HepG2 (cell line): ENCODE data around the gene GRAMD4. TPM values are rescaled to one million over a fixed set of nuclear protein-coding genes. Genes with fewer than 3 reads are reported as not detected.

Source experiments
- AGO1 ChIP-seq: fragments of 200-400 bp; formaldehyde crosslinking; IDR thresholded peaks from 2 replicates; pipeline ENCODE4 v1.6.1; 2017; ENCODE audit warnings: mild to moderate bottlenecking, low read depth, low read length, moderate library complexity; ENCODE audit not compliant: poor library complexity, severe bottlenecking
- ARNT ChIP-seq: fragments of 450-650 bp; IDR thresholded peaks from 2 replicates; pipeline ENCODE4 v1.6.1; 2017
- ATF6 ChIP-seq: sonication (generic); formaldehyde crosslinking; conservative IDR thresholded peaks from 2 replicates; pipeline ENCODE4 v1.4.0; 2020; ENCODE audit warnings: missing genetic modification reagents
- BCL3 ChIP-seq: sonication (generic); formaldehyde crosslinking; IDR thresholded peaks from 2 replicates; pipeline ENCODE4 v1.5.1; 2020; ENCODE audit warnings: mild to moderate bottlenecking, missing genetic modification reagents, moderate library complexity
- FOXK2 ChIP-seq: fragments of 450-650 bp; IDR thresholded peaks from 2 replicates; pipeline ENCODE4 v1.6.1; 2016
- HDAC1 ChIP-seq: sonication (generic); formaldehyde crosslinking; IDR thresholded peaks from 2 replicates; pipeline ENCODE4 v1.5.1; 2020; ENCODE audit warnings: mild to moderate bottlenecking, missing genetic modification reagents
- HNRNPH1 ChIP-seq: fragments of 200-400 bp; formaldehyde crosslinking; optimal IDR thresholded peaks from 2 replicates; pipeline ENCODE3; 2017; ENCODE audit warnings: mild to moderate bottlenecking, low read depth, low read length
- KDM5B ChIP-seq: sonication (generic); formaldehyde crosslinking; IDR thresholded peaks from 2 replicates; pipeline ENCODE4 v1.4.0; 2020; ENCODE audit warnings: missing genetic modification reagents, mild to moderate bottlenecking, borderline replicate concordance
- NFYB ChIP-seq: sonication (generic); formaldehyde crosslinking; IDR thresholded peaks from 2 replicates; pipeline ENCODE4 v1.4.0; 2020; ENCODE audit warnings: missing genetic modification reagents
- NR2F2 ChIP-seq: IDR thresholded peaks from 2 replicates; pipeline ENCODE4 v1.6.1; 2012; ENCODE audit warnings: low read depth, inconsistent platforms, borderline replicate concordance
- NR2F6 ChIP-seq, 2 experiments: IDR thresholded peaks; 2 replicates each; pipeline ENCODE4 v1.6.1; 2016; ENCODE audit warnings: antibody characterized with exemption in 1 of 2, mild to moderate bottlenecking in 1 of 2
- PCBP2 ChIP-seq: fragments of 200-400 bp; formaldehyde crosslinking; optimal IDR thresholded peaks from 2 replicates; pipeline ENCODE3; 2018; ENCODE audit warnings: low read length, low read depth; ENCODE audit not compliant: poor library complexity, severe bottlenecking
- RFXAP ChIP-seq: sonication (generic); formaldehyde crosslinking; IDR thresholded peaks from 2 replicates; pipeline ENCODE4 v1.4.0; 2020; ENCODE audit warnings: missing genetic modification reagents, borderline replicate concordance
- SALL1 ChIP-seq: sonication (generic); formaldehyde crosslinking; IDR thresholded peaks from 2 replicates; pipeline ENCODE4 v1.8.0; 2022; ENCODE audit warnings: mild to moderate bottlenecking, missing genetic modification reagents
- SP5 ChIP-seq: IDR thresholded peaks from 2 replicates; pipeline ENCODE4 v1.6.1; 2016; ENCODE audit warnings: low read depth, borderline replicate concordance
- ZBTB34 ChIP-seq: sonication (generic); formaldehyde crosslinking; IDR thresholded peaks from 2 replicates; pipeline ENCODE4 v1.8.0; 2022; ENCODE audit warnings: mild to moderate bottlenecking, missing genetic modification reagents
- ZBTB39 ChIP-seq: sonication (generic); formaldehyde crosslinking; IDR thresholded peaks from 2 replicates; pipeline ENCODE4 v1.5.0; 2020; ENCODE audit warnings: missing genetic modification reagents
- ZFY ChIP-seq: sonication (generic); formaldehyde crosslinking; IDR thresholded peaks from 2 replicates; pipeline ENCODE4 v1.4.0; 2020; ENCODE audit warnings: missing genetic modification reagents
- ZNF160 ChIP-seq: sonication (generic); formaldehyde crosslinking; IDR thresholded peaks from 2 replicates; pipeline ENCODE4 v1.8.0; 2022; ENCODE audit warnings: mild to moderate bottlenecking, inconsistent platforms, missing genetic modification reagents
- ZNF317 ChIP-seq: sonication (generic); formaldehyde crosslinking; IDR thresholded peaks from 2 replicates; pipeline ENCODE4 v1.5.0; 2020; ENCODE audit warnings: mild to moderate bottlenecking, missing genetic modification reagents
- polyA plus RNA-seq, 8 experiments: library from polyadenylated mRNA; depleted of rRNA in 3 of 8; stranded (reverse) in 7 of 8; unstranded in 1 of 8; fragments of >200 nt; fragmentation: Illumina TruSeq in 4 of 8; extraction: Trizol in 4 of 8; gene quantifications; 2 replicates each; pipeline versions ENCODE4 v1.2.1 to v1.2.3, GENCODE V29; 2011 to 2016; ENCODE audit warnings: low read depth in 4 of 8, missing spikeins in 1 of 8, mixed read lengths in 1 of 8; ENCODE audit not compliant: insufficient read depth in 1 of 8
- total RNA-seq, 5 experiments: library from RNA; depleted of rRNA; stranded (reverse); fragments of >200 nt; fragmentation: Illumina TruSeq; extraction: Trizol; gene quantifications; 2 replicates each; pipeline ENCODE4 v1.2.3, GENCODE V29; 2016; ENCODE audit warnings: low read depth in 1 of 5
- TF ChIP-seq, protein P1 (sequence below): sonication (generic); formaldehyde crosslinking; IDR thresholded peaks from 2 replicates; pipeline ENCODE4 v1.4.0; 2020; ENCODE audit warnings: missing genetic modification reagents

Gene GRAMD4
- total and polyA plus RNA-seq, 2 of the 13 experiments (the other 11 are each of a cell fraction or from before 2014, with no cell fraction given): 15.2 to 15.7 TPM

- TF ChIP-seq AGO1: no peak
- no peak for TF ChIP-seq ATF6
- no peak for TF ChIP-seq FOXK2
- TF ChIP-seq, protein P1, sequence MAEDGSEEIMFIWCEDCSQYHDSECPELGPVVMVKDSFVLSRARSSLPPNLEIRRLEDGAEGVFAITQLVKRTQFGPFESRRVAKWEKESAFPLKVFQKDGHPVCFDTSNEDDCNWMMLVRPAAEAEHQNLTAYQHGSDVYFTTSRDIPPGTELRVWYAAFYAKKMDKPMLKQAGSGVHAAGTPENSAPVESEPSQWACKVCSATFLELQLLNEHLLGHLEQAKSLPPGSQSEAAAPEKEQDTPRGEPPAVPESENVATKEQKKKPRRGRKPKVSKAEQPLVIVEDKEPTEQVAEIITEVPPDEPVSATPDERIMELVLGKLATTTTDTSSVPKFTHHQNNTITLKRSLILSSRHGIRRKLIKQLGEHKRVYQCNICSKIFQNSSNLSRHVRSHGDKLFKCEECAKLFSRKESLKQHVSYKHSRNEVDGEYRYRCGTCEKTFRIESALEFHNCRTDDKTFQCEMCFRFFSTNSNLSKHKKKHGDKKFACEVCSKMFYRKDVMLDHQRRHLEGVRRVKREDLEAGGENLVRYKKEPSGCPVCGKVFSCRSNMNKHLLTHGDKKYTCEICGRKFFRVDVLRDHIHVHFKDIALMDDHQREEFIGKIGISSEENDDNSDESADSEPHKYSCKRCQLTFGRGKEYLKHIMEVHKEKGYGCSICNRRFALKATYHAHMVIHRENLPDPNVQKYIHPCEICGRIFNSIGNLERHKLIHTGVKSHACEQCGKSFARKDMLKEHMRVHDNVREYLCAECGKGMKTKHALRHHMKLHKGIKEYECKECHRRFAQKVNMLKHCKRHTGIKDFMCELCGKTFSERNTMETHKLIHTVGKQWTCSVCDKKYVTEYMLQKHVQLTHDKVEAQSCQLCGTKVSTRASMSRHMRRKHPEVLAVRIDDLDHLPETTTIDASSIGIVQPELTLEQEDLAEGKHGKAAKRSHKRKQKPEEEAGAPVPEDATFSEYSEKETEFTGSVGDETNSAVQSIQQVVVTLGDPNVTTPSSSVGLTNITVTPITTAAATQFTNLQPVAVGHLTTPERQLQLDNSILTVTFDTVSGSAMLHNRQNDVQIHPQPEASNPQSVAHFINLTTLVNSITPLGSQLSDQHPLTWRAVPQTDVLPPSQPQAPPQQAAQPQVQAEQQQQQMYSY: no peak
- TF ChIP-seq HNRNPH1: no peak
- TF ChIP-seq ZNF317 (CRISPR knock-in tag): no peak
- no peak for TF ChIP-seq HDAC1 (CRISPR knock-in tag)
- no peak; the same call in 1 of the 2 replicates for TF ChIP-seq KDM5B (CRISPR knock-in tag)
- TF ChIP-seq NR2F2: no peak
- no peak for TF ChIP-seq NFYB (CRISPR knock-in tag)
- no peak for TF ChIP-seq RFXAP
- peak; percentile 2; the same call in 1 of the 2 replicates for TF ChIP-seq SALL1 (CRISPR knock-in tag)
- no peak for TF ChIP-seq ZBTB39 (CRISPR knock-in tag)
- TF ChIP-seq ZBTB34 (CRISPR knock-in tag): no peak
- no peak for TF ChIP-seq PCBP2
- TF ChIP-seq ZNF160: no peak
- TF ChIP-seq SP5: no peak
- TF ChIP-seq ARNT: no peak
- TF ChIP-seq NR2F6 (IDR thresholded peaks at IDR 0.05): no peak
- peak; percentile 21; the same call in 1 of the 2 replicates for TF ChIP-seq NR2F6 (CRISPR knock-in tag; IDR thresholded peaks at IDR 0.05)
- 0 out of 2 replicates have a peak, but pooled peaks have one; percentile 45 for TF ChIP-seq BCL3
- 0 out of 2 replicates have a peak, but pooled peaks have one; percentile 38 for TF ChIP-seq ZFY (CRISPR knock-in tag)
Measured at GRCh38 chr22:46652847-46653331, 32.7 kb downstream of the GRAMD4 start (continued).
